ENCODE results near the gene C6orf47. TPM values are rescaled to one million over a fixed set of nuclear protein-coding genes. Genes with fewer than 3 reads are reported as not detected.

C6orf47 gene
- total and polyA plus RNA-seq, 2 of the 13 experiments (the other 11 are each of a cell fraction or from before 2014, with no cell fraction given): 1.7 to 18.1 TPM

DNA sequence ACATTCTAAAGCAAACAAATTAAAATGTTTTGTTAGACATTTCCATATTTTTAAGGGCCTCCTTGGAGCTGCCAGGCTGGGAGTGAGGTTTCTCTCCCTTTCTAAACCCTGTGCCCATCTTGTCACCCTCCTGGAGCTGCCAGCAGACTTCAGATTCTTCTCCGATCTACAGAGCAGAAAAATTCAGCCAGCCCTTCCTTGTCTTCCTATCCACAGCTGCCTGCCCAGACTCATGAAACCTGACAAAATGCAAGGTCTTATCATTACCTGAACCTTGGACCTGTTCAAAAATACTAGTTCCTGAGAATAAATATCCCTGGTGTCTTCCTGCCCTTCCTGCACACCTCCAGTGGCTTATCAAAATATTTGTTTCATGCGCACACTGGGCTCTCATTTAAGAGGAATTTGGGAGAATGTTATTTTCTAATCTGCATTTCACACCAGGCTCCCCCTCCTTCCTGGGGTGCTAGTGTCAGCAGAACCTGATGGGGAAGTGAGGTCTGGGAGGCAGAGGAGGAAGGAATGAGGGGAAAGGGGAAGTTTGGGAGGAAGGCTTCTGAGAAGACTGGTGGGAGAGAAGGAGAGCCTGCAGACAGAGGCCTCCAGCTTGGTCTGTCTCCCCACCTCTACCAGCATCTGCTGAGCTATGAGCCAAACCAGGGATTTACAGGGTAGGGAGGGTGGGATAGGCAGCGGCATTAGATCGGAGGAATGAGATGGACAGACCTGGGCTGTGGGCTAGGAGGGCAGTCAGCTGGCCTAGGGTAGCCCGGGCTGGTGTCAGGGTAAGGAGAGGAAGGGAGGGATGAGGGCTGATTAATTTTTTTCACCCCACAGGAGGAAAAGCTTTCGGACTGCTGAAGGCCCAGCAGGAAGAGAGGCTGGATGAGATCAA is 45.6 kb downstream of the C6orf47 start, which contains the start of gene AIF1 (continued):
- TF ChIP-seq HOXA3 (CRISPR knock-in tag; IDR thresholded peaks at IDR 0.05) (0 out of 2 replicates have a peak, but pooled peaks have one; percentile 19), ZMAT3 (CRISPR knock-in tag; conservative IDR thresholded peaks at IDR 0.05) (no peak), ETV5 (CRISPR knock-in tag; IDR thresholded peaks at IDR 0.05; ENCODE audit: borderline replicate concordance) (peak; percentile 21; the same call in 1 of the 2 replicates), RELA (CRISPR knock-in tag; IDR thresholded peaks at IDR 0.05) (0 out of 2 replicates have a peak, but pooled peaks have one; percentile 3), TGIF2 (CRISPR knock-in tag; IDR thresholded peaks at IDR 0.05) (no peak), ZNF138 (CRISPR knock-in tag; IDR thresholded peaks at IDR 0.05; ENCODE audit: low read depth) (no peak), ZNF766 (CRISPR knock-in tag; IDR thresholded peaks at IDR 0.05; ENCODE audit: borderline replicate concordance) (0 out of 2 replicates have a peak, but pooled peaks have one; percentile 75), ASH2L (IDR thresholded peaks at IDR 0.05; ENCODE audit: insufficient read length, low read depth, low read length) (peak; percentile 34), ZNF775 (CRISPR knock-in tag; IDR thresholded peaks at IDR 0.05; ENCODE audit: borderline replicate concordance) (no peak), ZFP36L2 (CRISPR knock-in tag; IDR thresholded peaks at IDR 0.05) (no peak), PHF21A (CRISPR knock-in tag; IDR thresholded peaks at IDR 0.05) (peak; percentile 70), PHB2 (IDR thresholded peaks at IDR 0.05; ENCODE audit: partially characterized antibody) (no peak), POLR2A (IDR thresholded peaks at IDR 0.05; ENCODE audit: insufficient read depth in 1 of 2, low read depth in 2 of 2, low read length in 2 of 2) (peak in 1 of 2 experiments; percentile 27; a peak in 1 of 4 replicates), FOXA3 (CRISPR knock-in tag; IDR thresholded peaks at IDR 0.05) (peak; percentile 49)
- TF ChIP-seq, protein P1, sequence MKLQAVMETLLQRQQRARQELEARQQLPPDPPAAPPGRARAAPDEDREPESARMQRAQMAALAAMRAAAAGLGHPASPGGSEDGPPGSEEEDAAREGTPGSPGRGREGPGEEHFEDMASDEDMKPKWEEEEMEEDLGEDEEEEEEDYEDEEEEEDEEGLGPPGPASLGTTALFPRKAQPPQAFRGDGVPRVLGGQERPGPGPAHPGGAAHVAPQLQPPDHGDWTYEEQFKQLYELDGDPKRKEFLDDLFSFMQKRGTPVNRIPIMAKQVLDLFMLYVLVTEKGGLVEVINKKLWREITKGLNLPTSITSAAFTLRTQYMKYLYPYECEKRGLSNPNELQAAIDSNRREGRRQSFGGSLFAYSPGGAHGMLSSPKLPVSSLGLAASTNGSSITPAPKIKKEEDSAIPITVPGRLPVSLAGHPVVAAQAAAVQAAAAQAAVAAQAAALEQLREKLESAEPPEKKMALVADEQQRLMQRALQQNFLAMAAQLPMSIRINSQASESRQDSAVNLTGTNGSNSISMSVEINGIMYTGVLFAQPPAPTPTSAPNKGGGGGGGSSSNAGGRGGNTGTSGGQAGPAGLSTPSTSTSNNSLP (IDR thresholded peaks at IDR 0.05; ENCODE audit: low read depth, low read length): 0 out of 2 replicates have a peak, but pooled peaks have one; percentile 28
- TF ChIP-seq, protein P2, sequence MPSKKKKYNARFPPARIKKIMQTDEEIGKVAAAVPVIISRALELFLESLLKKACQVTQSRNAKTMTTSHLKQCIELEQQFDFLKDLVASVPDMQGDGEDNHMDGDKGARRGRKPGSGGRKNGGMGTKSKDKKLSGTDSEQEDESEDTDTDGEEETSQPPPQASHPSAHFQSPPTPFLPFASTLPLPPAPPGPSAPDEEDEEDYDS (CRISPR knock-in tag; IDR thresholded peaks at IDR 0.05): peak; percentile 32; the same call in 1 of the 2 replicates
- TF ChIP-seq, protein P3, sequence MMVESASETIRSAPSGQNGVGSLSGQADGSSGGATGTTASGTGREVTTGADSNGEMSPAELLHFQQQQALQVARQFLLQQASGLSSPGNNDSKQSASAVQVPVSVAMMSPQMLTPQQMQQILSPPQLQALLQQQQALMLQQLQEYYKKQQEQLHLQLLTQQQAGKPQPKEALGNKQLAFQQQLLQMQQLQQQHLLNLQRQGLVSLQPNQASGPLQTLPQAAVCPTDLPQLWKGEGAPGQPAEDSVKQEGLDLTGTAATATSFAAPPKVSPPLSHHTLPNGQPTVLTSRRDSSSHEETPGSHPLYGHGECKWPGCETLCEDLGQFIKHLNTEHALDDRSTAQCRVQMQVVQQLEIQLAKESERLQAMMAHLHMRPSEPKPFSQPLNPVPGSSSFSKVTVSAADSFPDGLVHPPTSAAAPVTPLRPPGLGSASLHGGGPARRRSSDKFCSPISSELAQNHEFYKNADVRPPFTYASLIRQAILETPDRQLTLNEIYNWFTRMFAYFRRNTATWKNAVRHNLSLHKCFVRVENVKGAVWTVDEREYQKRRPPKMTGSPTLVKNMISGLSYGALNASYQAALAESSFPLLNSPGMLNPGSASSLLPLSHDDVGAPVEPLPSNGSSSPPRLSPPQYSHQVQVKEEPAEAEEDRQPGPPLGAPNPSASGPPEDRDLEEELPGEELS (CRISPR knock-in tag; IDR thresholded peaks at IDR 0.05): peak; percentile 46; the same call in 1 of the 2 replicates
- TF ChIP-seq, protein P4, sequence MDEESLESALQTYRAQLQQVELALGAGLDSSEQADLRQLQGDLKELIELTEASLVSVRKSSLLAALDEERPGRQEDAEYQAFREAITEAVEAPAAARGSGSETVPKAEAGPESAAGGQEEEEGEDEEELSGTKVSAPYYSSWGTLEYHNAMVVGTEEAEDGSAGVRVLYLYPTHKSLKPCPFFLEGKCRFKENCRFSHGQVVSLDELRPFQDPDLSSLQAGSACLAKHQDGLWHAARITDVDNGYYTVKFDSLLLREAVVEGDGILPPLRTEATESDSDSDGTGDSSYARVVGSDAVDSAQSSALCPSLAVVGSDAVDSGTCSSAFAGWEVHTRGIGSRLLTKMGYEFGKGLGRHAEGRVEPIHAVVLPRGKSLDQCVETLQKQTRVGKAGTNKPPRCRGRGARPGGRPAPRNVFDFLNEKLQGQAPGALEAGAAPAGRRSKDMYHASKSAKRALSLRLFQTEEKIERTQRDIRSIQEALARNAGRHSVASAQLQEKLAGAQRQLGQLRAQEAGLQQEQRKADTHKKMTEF (CRISPR knock-in tag; IDR thresholded peaks at IDR 0.05): peak; percentile 21; the same call in 1 of the 2 replicates
- TF ChIP-seq, protein P5, sequence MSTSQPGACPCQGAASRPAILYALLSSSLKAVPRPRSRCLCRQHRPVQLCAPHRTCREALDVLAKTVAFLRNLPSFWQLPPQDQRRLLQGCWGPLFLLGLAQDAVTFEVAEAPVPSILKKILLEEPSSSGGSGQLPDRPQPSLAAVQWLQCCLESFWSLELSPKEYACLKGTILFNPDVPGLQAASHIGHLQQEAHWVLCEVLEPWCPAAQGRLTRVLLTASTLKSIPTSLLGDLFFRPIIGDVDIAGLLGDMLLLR (CRISPR knock-in tag; IDR thresholded peaks at IDR 0.05): no peak
- TF ChIP-seq, protein P6, sequence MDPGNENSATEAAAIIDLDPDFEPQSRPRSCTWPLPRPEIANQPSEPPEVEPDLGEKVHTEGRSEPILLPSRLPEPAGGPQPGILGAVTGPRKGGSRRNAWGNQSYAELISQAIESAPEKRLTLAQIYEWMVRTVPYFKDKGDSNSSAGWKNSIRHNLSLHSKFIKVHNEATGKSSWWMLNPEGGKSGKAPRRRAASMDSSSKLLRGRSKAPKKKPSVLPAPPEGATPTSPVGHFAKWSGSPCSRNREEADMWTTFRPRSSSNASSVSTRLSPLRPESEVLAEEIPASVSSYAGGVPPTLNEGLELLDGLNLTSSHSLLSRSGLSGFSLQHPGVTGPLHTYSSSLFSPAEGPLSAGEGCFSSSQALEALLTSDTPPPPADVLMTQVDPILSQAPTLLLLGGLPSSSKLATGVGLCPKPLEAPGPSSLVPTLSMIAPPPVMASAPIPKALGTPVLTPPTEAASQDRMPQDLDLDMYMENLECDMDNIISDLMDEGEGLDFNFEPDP (CRISPR knock-in tag; conservative IDR thresholded peaks at IDR 0.05): 0 out of 2 replicates have a peak, but pooled peaks have one; percentile 34

All from HepG2 (cell line).